NT2/D1 (cell line): ENCODE measurements around the gene EID2B.

Experiments used
- SUZ12 ChIP-seq: IDR thresholded peaks from 2 replicates; pipeline ENCODE4 v1.6.1; 2011; ENCODE audit not compliant: insufficient read length, insufficient read depth; ENCODE audit errors: extremely low read depth
- ZNF274 ChIP-seq: IDR thresholded peaks from 2 replicates; pipeline ENCODE4 v1.6.1; 2011; ENCODE audit warnings: mild to moderate bottlenecking, low read depth, low read length

GRCh38 chr19:39533003-39533512, 406 bp upstream of the EID2B start:
- no peak for TF ChIP-seq ZNF274
- no peak for TF ChIP-seq SUZ12
